ENCODE data around the gene STIM2.
"Not testable (repeated sequence)": the region's sequence is repeated elsewhere in the genome, so short reads cannot be mapped to it uniquely, and the experiment has no call there.

STIM2 gene

DNA sequence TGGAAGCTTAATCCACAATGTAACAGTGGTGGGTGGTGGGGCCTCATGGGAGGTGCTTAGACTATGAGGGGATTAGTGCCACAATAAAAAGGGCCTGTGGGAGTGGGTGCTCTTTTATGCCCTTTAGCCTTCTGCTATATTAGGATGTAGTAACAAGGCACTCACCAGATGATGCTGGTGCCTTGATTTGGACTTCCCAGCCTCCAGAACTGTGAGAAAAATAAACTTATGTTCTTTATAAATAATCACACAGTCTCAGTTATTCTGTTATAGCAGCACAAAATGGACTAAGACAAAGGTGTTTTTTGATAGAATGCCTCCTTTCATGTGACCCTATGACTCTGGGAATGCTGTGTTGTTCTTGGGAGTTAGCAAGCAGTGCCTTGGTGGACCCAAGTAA lies 89.8 kb downstream of the STIM2 start:
- H3K27ac ChIP-seq (ENCODE audit: low read length), result no peak overlapping the region
- H3K27me3 ChIP-seq (ENCODE audit: control insufficient read depth in 1 of 2, insufficient read depth in 2 of 2, low read length in 2 of 2), result no peaks in the 10 kb centered on the region

GRCh38 chr4:26952891-26953290 lies 92.2 kb downstream of the STIM2 start:
- Histone ChIP-seq H3K9me3 (ENCODE audit: control insufficient read depth in 2 of 2, low read length in 2 of 2) (no peaks in the 10 kb centered on the region), H3K27me3 (ENCODE audit: control insufficient read depth in 1 of 2, insufficient read depth in 2 of 2, low read length in 2 of 2) (no peaks in the 10 kb centered on the region), H3K36me3 (ENCODE audit: control insufficient read depth in 2 of 2, insufficient read depth in 2 of 2, low read length in 2 of 2) (no peaks in the 10 kb centered on the region), H3K4me1 (ENCODE audit: control insufficient read depth, insufficient read depth, low read length) (no peaks in the 10 kb centered on the region), H3K27ac (ENCODE audit: low read length) (no peak overlapping the region), H3K4me3 (ENCODE audit: low read length in 2 of 2) (no peak overlapping the region), H3K9ac (ENCODE audit: low read length in 2 of 2) (no peak overlapping the region)

More for the DNA sequence above, 89.8 kb downstream of the STIM2 start:
- no peaks in the 10 kb centered on the region for H3K36me3 ChIP-seq (ENCODE audit: control insufficient read depth in 2 of 2, insufficient read depth in 2 of 2, low read length in 2 of 2)
- H3K4me3 ChIP-seq (ENCODE audit: low read length in 2 of 2), result no peak overlapping the region
- H3K4me1 ChIP-seq (ENCODE audit: control insufficient read depth, insufficient read depth, low read length), result no peaks in the 10 kb centered on the region
- H3K9ac ChIP-seq (ENCODE audit: low read length in 2 of 2), result no peak overlapping the region
- H3K9me3 ChIP-seq (ENCODE audit: control insufficient read depth in 2 of 2, low read length in 2 of 2), result no peaks in the 10 kb centered on the region

DNA sequence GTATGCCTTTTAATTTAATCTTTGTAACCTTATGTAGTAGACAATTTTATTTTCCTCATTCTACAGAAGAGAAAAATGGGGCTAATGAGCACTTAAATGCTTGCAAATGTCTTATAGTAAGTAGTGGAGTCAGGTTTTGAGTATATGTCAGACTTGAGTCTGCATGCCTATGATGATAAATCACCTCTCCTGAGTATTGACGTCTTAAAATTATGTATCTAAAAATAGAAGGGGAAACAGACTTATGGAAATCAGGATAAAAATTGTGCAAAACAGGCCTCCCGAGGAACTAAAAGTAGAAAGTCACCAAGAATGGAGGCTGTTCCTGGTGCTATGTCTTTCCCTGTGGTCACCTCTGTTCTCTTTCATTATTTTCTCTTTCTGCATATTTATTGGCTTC lies 92.7 kb downstream of the STIM2 start:
- Histone ChIP-seq H3K27me3 (ENCODE audit: control insufficient read depth in 1 of 2, insufficient read depth in 2 of 2, low read length in 2 of 2) (no peaks in the 10 kb centered on the region), H3K4me3 (ENCODE audit: low read length in 2 of 2) (no peak overlapping the region), H3K27ac (ENCODE audit: low read length) (no peak overlapping the region), H3K4me1 (ENCODE audit: control insufficient read depth, insufficient read depth, low read length) (no peaks in the 10 kb centered on the region), H3K36me3 (ENCODE audit: control insufficient read depth in 2 of 2, insufficient read depth in 2 of 2, low read length in 2 of 2) (no peaks in the 10 kb centered on the region), H3K9ac (ENCODE audit: low read length in 2 of 2) (no peak overlapping the region), H3K9me3 (ENCODE audit: control insufficient read depth in 2 of 2, low read length in 2 of 2) (no peaks in the 10 kb centered on the region)

GRCh38 chr4:26953770-26954423 lies 93.3 kb downstream of the STIM2 start:
- no peak overlapping the region for H3K4me3 ChIP-seq (ENCODE audit: low read length in 2 of 2)
- no peak overlapping the region for H3K9ac ChIP-seq (ENCODE audit: low read length in 2 of 2)
- H3K9me3 ChIP-seq (ENCODE audit: control insufficient read depth in 2 of 2, low read length in 2 of 2), result no peaks in the 10 kb centered on the region
- no peaks in the 10 kb centered on the region for H3K27me3 ChIP-seq (ENCODE audit: control insufficient read depth in 1 of 2, insufficient read depth in 2 of 2, low read length in 2 of 2)
- no peaks in the 10 kb centered on the region for H3K36me3 ChIP-seq (ENCODE audit: control insufficient read depth in 2 of 2, insufficient read depth in 2 of 2, low read length in 2 of 2)
- no peak overlapping the region for H3K27ac ChIP-seq (ENCODE audit: low read length)
- no peaks in the 10 kb centered on the region for H3K4me1 ChIP-seq (ENCODE audit: control insufficient read depth, insufficient read depth, low read length)

- no peaks in the 10 kb centered on the region for H3K4me1 ChIP-seq (ENCODE audit: control insufficient read depth, insufficient read depth, low read length)
Observed at GRCh38 chr4:26955241-26955640, 94.6 kb downstream of the STIM2 start.

GRCh38 chr4:26958925-26959653 lies 98.4 kb downstream of the STIM2 start:
- H3K36me3 ChIP-seq (ENCODE audit: control insufficient read depth in 2 of 2, insufficient read depth in 2 of 2, low read length in 2 of 2), result no peaks in the 10 kb centered on the region
- H3K9ac ChIP-seq (ENCODE audit: low read length in 2 of 2), result no peak overlapping the region
- H3K4me3 ChIP-seq (ENCODE audit: low read length in 2 of 2), result no peak overlapping the region
- no peaks in the 10 kb centered on the region for H3K4me1 ChIP-seq (ENCODE audit: control insufficient read depth, insufficient read depth, low read length)
- no peaks in the 10 kb centered on the region for H3K9me3 ChIP-seq (ENCODE audit: control insufficient read depth in 2 of 2, low read length in 2 of 2)
- no peaks in the 10 kb centered on the region for H3K27me3 ChIP-seq (ENCODE audit: control insufficient read depth in 1 of 2, insufficient read depth in 2 of 2, low read length in 2 of 2)
- H3K27ac ChIP-seq (ENCODE audit: low read length), result no peak overlapping the region

More at GRCh38 chr4:26955241-26955640, 94.6 kb downstream of the STIM2 start:
- Histone ChIP-seq H3K4me3 (ENCODE audit: low read length in 2 of 2) (no peak overlapping the region), H3K36me3 (ENCODE audit: control insufficient read depth in 2 of 2, insufficient read depth in 2 of 2, low read length in 2 of 2) (no peaks in the 10 kb centered on the region), H3K9me3 (ENCODE audit: control insufficient read depth in 2 of 2, low read length in 2 of 2) (no peaks in the 10 kb centered on the region), H3K27ac (ENCODE audit: low read length) (no peak overlapping the region), H3K9ac (ENCODE audit: low read length in 2 of 2) (no peak overlapping the region), H3K27me3 (ENCODE audit: control insufficient read depth in 1 of 2, insufficient read depth in 2 of 2, low read length in 2 of 2) (no peaks in the 10 kb centered on the region)

- Histone ChIP-seq H3K27me3 (ENCODE audit: control insufficient read depth in 1 of 2, insufficient read depth in 2 of 2, low read length in 2 of 2) (no peaks in the 10 kb centered on the region), H3K4me1 (ENCODE audit: control insufficient read depth, insufficient read depth, low read length) (no peaks in the 10 kb centered on the region), H3K9ac (ENCODE audit: low read length in 2 of 2) (no peak overlapping the region), H3K4me3 (ENCODE audit: low read length in 2 of 2) (no peak overlapping the region), H3K9me3 (ENCODE audit: control insufficient read depth in 2 of 2, low read length in 2 of 2) (no peaks in the 10 kb centered on the region), H3K27ac (ENCODE audit: low read length) (no peak overlapping the region), H3K36me3 (ENCODE audit: control insufficient read depth in 2 of 2, insufficient read depth in 2 of 2, low read length in 2 of 2) (no peaks in the 10 kb centered on the region)
Observed at GRCh38 chr4:26959654-26960047, 99.0 kb downstream of the STIM2 start.

DNA sequence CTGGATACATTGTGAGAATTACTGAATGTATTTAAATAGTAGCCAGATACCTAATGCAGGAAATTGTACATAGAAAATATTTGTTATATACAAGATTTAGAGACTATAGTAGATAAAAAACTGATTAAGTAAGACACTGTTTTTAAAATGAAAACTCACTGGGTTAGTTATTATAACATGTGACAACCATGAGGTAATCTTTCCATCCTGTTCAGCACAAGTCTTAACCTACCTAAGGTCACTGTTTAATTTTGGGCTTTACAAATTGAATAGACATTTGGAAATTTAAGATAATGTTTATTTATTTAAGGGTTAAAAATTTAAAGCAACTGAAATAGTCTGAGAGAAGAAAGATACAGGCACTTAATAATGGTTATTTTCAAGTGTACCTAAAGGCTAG lies 102.1 kb downstream of the STIM2 start:
- Histone ChIP-seq H3K27ac (ENCODE audit: low read length) (no peak overlapping the region), H3K4me3 (ENCODE audit: low read length in 2 of 2) (no peak overlapping the region), H3K9me3 (ENCODE audit: control insufficient read depth in 2 of 2, low read length in 2 of 2) (no peaks in the 10 kb centered on the region), H3K36me3 (ENCODE audit: control insufficient read depth in 2 of 2, insufficient read depth in 2 of 2, low read length in 2 of 2) (no peaks in the 10 kb centered on the region), H3K27me3 (ENCODE audit: control insufficient read depth in 1 of 2, insufficient read depth in 2 of 2, low read length in 2 of 2) (no peaks in the 10 kb centered on the region), H3K9ac (ENCODE audit: low read length in 2 of 2) (no peak overlapping the region), H3K4me1 (ENCODE audit: control insufficient read depth, insufficient read depth, low read length) (no peaks in the 10 kb centered on the region)

GRCh38 chr4:26964512-26964911 lies 103.9 kb downstream of the STIM2 start:
- no peak overlapping the region for H3K4me3 ChIP-seq (ENCODE audit: low read length in 2 of 2)
- no peaks in the 10 kb centered on the region for H3K9me3 ChIP-seq (ENCODE audit: control insufficient read depth in 2 of 2, low read length in 2 of 2)
- no peaks in the 10 kb centered on the region for H3K4me1 ChIP-seq (ENCODE audit: control insufficient read depth, insufficient read depth, low read length)
- H3K36me3 ChIP-seq (ENCODE audit: control insufficient read depth in 2 of 2, insufficient read depth in 2 of 2, low read length in 2 of 2), result no peaks in the 10 kb centered on the region
- no peak overlapping the region for H3K27ac ChIP-seq (ENCODE audit: low read length)
- H3K9ac ChIP-seq (ENCODE audit: low read length in 2 of 2), result no peak overlapping the region
- no peaks in the 10 kb centered on the region for H3K27me3 ChIP-seq (ENCODE audit: control insufficient read depth in 1 of 2, insufficient read depth in 2 of 2, low read length in 2 of 2)

GRCh38 chr4:26964994-26965393 lies 104.4 kb downstream of the STIM2 start:
- no peaks in the 10 kb centered on the region for H3K36me3 ChIP-seq (ENCODE audit: control insufficient read depth in 2 of 2, insufficient read depth in 2 of 2, low read length in 2 of 2)
- no peaks in the 10 kb centered on the region for H3K4me1 ChIP-seq (ENCODE audit: control insufficient read depth, insufficient read depth, low read length)
- H3K4me3 ChIP-seq (ENCODE audit: low read length in 2 of 2), result no peak overlapping the region
- no peaks in the 10 kb centered on the region for H3K9me3 ChIP-seq (ENCODE audit: control insufficient read depth in 2 of 2, low read length in 2 of 2)
- no peak overlapping the region for H3K9ac ChIP-seq (ENCODE audit: low read length in 2 of 2)
- no peak overlapping the region for H3K27ac ChIP-seq (ENCODE audit: low read length)
- H3K27me3 ChIP-seq (ENCODE audit: control insufficient read depth in 1 of 2, insufficient read depth in 2 of 2, low read length in 2 of 2), result no peaks in the 10 kb centered on the region

- H3K9me3 ChIP-seq (ENCODE audit: control insufficient read depth in 2 of 2, low read length in 2 of 2); H3K4me1 ChIP-seq (ENCODE audit: control insufficient read depth, insufficient read depth, low read length): not testable (repeated sequence)
Observed at GRCh38 chr4:26975464-26976181, 115.0 kb downstream of the STIM2 start.

More at GRCh38 chr4:26975464-26976181, 115.0 kb downstream of the STIM2 start:
- H3K27me3 ChIP-seq (ENCODE audit: control insufficient read depth in 1 of 2, insufficient read depth in 2 of 2, low read length in 2 of 2); H3K36me3 ChIP-seq (ENCODE audit: control insufficient read depth in 2 of 2, insufficient read depth in 2 of 2, low read length in 2 of 2); H3K4me3 ChIP-seq (ENCODE audit: low read length in 2 of 2); H3K27ac ChIP-seq (ENCODE audit: low read length); H3K9ac ChIP-seq (ENCODE audit: low read length in 2 of 2): not testable (repeated sequence)

Measured in stomach smooth muscle (tissue), 2 donors.